PC-3 (cell line): Measurements from ENCODE around the gene FCSK. TPM values are rescaled to one million over a fixed set of nuclear protein-coding genes. Genes with fewer than 3 reads are reported as not detected.

Experiments
- ATAC-seq: fragments of 200-7000 bp; cut with Tn5 transposase; 2 replicates; pipeline ENCODE4 v1.9.1; 2020; ENCODE audit warnings: mild to moderate bottlenecking, moderate library complexity
- BruUV-seq: library from RNA; stranded (reverse); fragments of 400-500 nt; replicated peaks from 2 replicates; lab custom pipeline; 2021; lab: Mats Ljungman, UMichigan
- CTCF ChIA-PET: fragments of 300-600 bp; sonication (Branson Sonifier 250); formaldehyde crosslinking; loops from one replicate; lab custom pipeline; 2022; ENCODE audit warnings: antibody characterized with exemption; lab: Charles Lee
- POLR2A ChIA-PET: fragments of 300-600 bp; sonication (Branson Sonifier 250); formaldehyde crosslinking; loops from one replicate; lab custom pipeline; 2022; ENCODE audit warnings: antibody characterized with exemption; ENCODE audit not compliant: unreplicated experiment; lab: Charles Lee
- DNase-seq: peaks from one replicate; pipeline ENCODE4 v3.0.0-alpha.2; 2015
- H2AFZ ChIP-seq: fragments of 300-600 bp; sonication (generic); 2 replicates; pipeline ENCODE4 v1.6.0; 2016; ENCODE audit warnings: antibody characterized with exemption, low read length
- H3F3A ChIP-seq: fragments of 300-600 bp; sonication (generic); one replicate; pipeline ENCODE4 v1.6.0; 2017; ENCODE audit warnings: antibody characterized with exemption, low read length, control low read depth, mild to moderate bottlenecking; ENCODE audit not compliant: unreplicated experiment
- H3K27ac ChIP-seq: fragments of 300-600 bp; sonication (generic); 2 replicates; pipeline ENCODE4 v1.5.1; 2016; ENCODE audit warnings: mild to moderate bottlenecking, low read length
- H3K27me3 ChIP-seq: fragments of 300-600 bp; sonication (generic); 2 replicates; pipeline ENCODE4 v1.6.1; 2016; ENCODE audit warnings: low read length, mixed read lengths
- H3K36me3 ChIP-seq: fragments of 300-600 bp; sonication (generic); 2 replicates; pipeline ENCODE4 v1.6.1; 2016; ENCODE audit warnings: low read depth, mixed run types, low read length, mixed read lengths
- H3K4me1 ChIP-seq: fragments of 300-600 bp; sonication (generic); 2 replicates; pipeline ENCODE4 v1.5.1; 2016; ENCODE audit warnings: low read length; ENCODE audit not compliant: insufficient read depth
- H3K4me2 ChIP-seq: fragments of 300-600 bp; sonication (generic); 2 replicates; pipeline ENCODE4 v1.6.0; 2016; ENCODE audit warnings: low read length
- H3K4me3 ChIP-seq: fragments of 300-600 bp; sonication (generic); 2 replicates; pipeline ENCODE4 v1.5.1; 2016; ENCODE audit warnings: mild to moderate bottlenecking, low read length, mixed read lengths
- H3K79me2 ChIP-seq: fragments of 300-600 bp; sonication (generic); 2 replicates; pipeline ENCODE4 v1.6.1; 2017; ENCODE audit warnings: low read length, mixed read lengths
- H3K9ac ChIP-seq: fragments of 300-600 bp; sonication (generic); 2 replicates; pipeline ENCODE4 v1.6.0; 2016; ENCODE audit warnings: mild to moderate bottlenecking, low read length
- H3K9me2 ChIP-seq: fragments of 300-600 bp; sonication (generic); replicated peaks from 2 replicates; pipeline ENCODE4 v1.6.1; 2016; ENCODE audit warnings: mixed run types, low read length, mixed read lengths
- H3K9me3 ChIP-seq: fragments of 300-600 bp; sonication (generic); 2 replicates; pipeline ENCODE4 v1.6.1; 2016; ENCODE audit warnings: low read length, mixed read lengths
- H4K20me1 ChIP-seq: fragments of 300-600 bp; sonication (generic); 2 replicates; pipeline ENCODE4 v1.6.1; 2016; ENCODE audit warnings: low read length, mixed read lengths
- EZH2 ChIP-seq: fragments of 300-600 bp; sonication (generic); IDR thresholded peaks from one replicate; pipeline ENCODE4 v1.6.1; 2017; ENCODE audit warnings: antibody characterized with exemption, mild to moderate bottlenecking, low read length; ENCODE audit not compliant: unreplicated experiment
- EZH2phosphoT487 ChIP-seq: fragments of 300-600 bp; sonication (generic); IDR thresholded peaks from 2 replicates; pipeline ENCODE4 v1.6.1; 2018; ENCODE audit warnings: mild to moderate bottlenecking, antibody characterized with exemption, low read length, borderline replicate concordance
- intact Hi-C: fragments of 100-400 bp; cut with micrococcal nuclease; formaldehyde crosslinking; loops from 2 replicates; pipeline ENCODE4 v1.9.0; 2023
- total RNA-seq: library from RNA; depleted of rRNA; stranded (reverse); fragments of >200 nt; gene quantifications from 2 replicates; pipeline ENCODE4 v1.2.3, GENCODE V29; 2014; rRNA removed
- TF ChIP-seq, protein P1 (sequence below): fragments of 300-600 bp; sonication (generic); conservative IDR thresholded peaks from 2 replicates; pipeline ENCODE4 v1.5.1; 2017; ENCODE audit warnings: antibody characterized with exemption, low read depth, mild to moderate bottlenecking, low read length

The FCSK gene
- total RNA-seq, 1 experiment from 2014 or later: 11.7 TPM

DNA sequence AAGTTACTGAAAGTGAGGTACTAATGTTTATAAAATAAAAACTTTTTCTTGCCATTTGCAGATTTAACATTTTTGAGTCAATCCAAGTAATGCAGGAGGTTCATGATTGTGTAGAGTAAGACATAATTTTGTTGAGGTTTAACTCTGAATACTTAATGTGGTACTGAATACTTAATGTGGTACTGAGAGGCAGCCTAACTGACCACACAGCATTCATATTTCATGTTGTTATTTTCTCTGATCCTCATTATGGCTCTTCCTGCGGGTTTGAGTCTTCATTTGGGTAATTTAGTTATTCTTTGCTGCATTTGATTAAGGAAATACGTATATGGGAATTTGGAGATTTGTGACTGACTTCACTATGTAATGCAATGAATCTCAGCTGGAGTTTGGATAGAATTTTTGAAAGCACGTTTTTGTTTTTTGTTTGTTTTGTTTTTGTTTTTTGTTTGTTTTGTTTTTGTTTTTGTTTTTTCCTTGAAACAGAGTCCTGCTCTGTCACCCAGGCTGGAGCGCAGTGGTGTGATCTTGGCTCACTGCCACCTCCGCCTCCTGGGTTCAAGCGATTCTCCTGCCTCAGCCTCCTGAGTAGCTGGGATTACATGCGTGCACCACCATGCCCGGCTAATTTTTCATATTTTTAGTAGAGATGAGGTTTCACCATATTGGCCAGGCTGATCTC is 73.1 kb downstream of the FCSK start:
- H3K9ac ChIP-seq: no peak overlapping the region
- POLR2A ChIA-PET: no interaction called here
- peaks cover 24% of the 10 kb centered on the region for H4K20me1 ChIP-seq
- CTCF ChIA-PET: interaction anchor here (0.6 kb wide), 1 partner anchor 77 kb away, joined by 3 read pairs; no protein-coding TSS in a partner anchor
- no peaks in the 10 kb centered on the region for H3K27me3 ChIP-seq
- H3K4me2 ChIP-seq: peak overlapping the region; percentile 99
- peak overlapping the region; percentile 93 for H3K4me3 ChIP-seq
- H3F3A ChIP-seq: no peaks in the 10 kb centered on the region
- H2AFZ ChIP-seq: no peak overlapping the region
- TF ChIP-seq, protein P1, sequence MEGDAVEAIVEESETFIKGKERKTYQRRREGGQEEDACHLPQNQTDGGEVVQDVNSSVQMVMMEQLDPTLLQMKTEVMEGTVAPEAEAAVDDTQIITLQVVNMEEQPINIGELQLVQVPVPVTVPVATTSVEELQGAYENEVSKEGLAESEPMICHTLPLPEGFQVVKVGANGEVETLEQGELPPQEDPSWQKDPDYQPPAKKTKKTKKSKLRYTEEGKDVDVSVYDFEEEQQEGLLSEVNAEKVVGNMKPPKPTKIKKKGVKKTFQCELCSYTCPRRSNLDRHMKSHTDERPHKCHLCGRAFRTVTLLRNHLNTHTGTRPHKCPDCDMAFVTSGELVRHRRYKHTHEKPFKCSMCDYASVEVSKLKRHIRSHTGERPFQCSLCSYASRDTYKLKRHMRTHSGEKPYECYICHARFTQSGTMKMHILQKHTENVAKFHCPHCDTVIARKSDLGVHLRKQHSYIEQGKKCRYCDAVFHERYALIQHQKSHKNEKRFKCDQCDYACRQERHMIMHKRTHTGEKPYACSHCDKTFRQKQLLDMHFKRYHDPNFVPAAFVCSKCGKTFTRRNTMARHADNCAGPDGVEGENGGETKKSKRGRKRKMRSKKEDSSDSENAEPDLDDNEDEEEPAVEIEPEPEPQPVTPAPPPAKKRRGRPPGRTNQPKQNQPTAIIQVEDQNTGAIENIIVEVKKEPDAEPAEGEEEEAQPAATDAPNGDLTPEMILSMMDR: no peak
- TF ChIP-seq EZH2 (no peak), EZH2phosphoT487 (no peak)
- no peak overlapping the region for H3K27ac ChIP-seq
- no peaks in the 10 kb centered on the region for H3K9me3 ChIP-seq
- intact Hi-C loops: loop anchor here (5.0 kb wide), 1 partner anchor 125 kb away; no protein-coding TSS in a partner anchor
- DNase-seq: no peak
- peaks cover 35% of the 10 kb centered on the region for H3K36me3 ChIP-seq
- H3K4me1 ChIP-seq: peaks cover 25% of the 10 kb centered on the region
- peaks cover 91% of the 10 kb centered on the region for H3K79me2 ChIP-seq
- no peak for ATAC-seq
- H3K9me2 ChIP-seq: no peaks in the 10 kb centered on the region
- no TSS peak for BruUV-seq

DNA sequence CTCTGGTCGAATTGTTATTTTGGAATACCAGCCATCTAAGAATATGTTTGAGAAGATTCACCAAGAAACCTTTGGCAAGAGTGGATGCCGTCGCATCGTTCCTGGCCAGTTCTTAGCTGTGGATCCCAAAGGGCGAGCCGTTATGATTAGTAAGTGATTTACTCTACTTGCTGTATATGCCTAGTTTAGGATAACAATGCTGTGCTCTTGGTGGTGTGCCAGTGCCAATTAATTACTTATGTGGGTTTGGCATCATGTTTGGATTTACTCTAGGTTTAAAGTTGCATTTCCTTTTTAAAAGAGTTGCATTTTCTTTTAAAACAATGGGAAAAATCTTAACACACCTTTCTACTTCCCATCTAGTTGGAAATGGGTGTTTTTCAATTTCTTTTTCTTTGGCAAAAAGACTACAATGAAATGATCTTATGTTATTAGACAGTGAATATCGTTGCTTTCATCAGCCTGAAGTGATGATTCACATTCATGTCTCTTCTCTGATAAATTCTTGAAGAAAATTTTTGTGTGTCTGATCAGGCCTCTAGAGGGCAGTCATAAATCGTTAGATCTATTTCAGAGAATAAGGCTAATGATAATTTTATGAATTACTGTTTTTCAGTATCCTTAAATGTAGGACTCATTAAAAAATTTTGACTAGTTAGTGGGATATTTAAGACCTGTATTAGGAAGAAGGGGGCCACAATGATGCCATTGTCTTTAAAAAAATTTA is 74.8 kb downstream of the FCSK start:
- ChIA-PET POLR2A (no interaction called here), CTCF (no interaction called here)
- Histone ChIP-seq H3F3A (no peaks in the 10 kb centered on the region), H3K36me3 (peaks cover 52% of the 10 kb centered on the region), H3K4me1 (peaks cover 24% of the 10 kb centered on the region), H3K4me2 (0 out of 2 replicates have a peak overlapping the region, but pooled peaks have one; percentile 6), H2AFZ (no peak overlapping the region), H4K20me1 (peaks cover 24% of the 10 kb centered on the region), H3K4me3 (no peak overlapping the region), H3K79me2 (peaks cover 93% of the 10 kb centered on the region), H3K27ac (no peak overlapping the region), H3K9me2 (no peaks in the 10 kb centered on the region), H3K27me3 (no peaks in the 10 kb centered on the region), H3K9ac (no peak overlapping the region), H3K9me3 (no peaks in the 10 kb centered on the region)
- ATAC-seq (peak; percentile 37), DNase-seq (peak; percentile 66)
- TF ChIP-seq, protein P1: peak; percentile 67
- no peak for TF ChIP-seq EZH2phosphoT487
- intact Hi-C loops: loop anchor here (2.0 to 5.0 kb wide), 2 partner anchors 42 to 123 kb away; no protein-coding TSS in a partner anchor
- BruUV-seq: no TSS peak

Other genes starting within 250 kb of the FCSK start
- gene EXOSC6, start 202.7 kb upstream of the FCSK start, total RNA-seq: 21.4 and 29.9 TPM in 2 replicates
- 60.9 and 91.9 TPM in 2 replicates for gene AARS1, start 165.1 kb upstream of the FCSK start, total RNA-seq
- 18.1 and 21.5 TPM in 2 replicates for gene DDX19B, start 155.4 kb upstream of the FCSK start, total RNA-seq
- gene DDX19A, start 107.7 kb upstream of the FCSK start, total RNA-seq: 33.4 and 40.5 TPM in 2 replicates
- gene ST3GAL2, start 15.5 kb upstream of the FCSK start, total RNA-seq: 9.3 and 9.8 TPM in 2 replicates
- gene COG4, start 69.0 kb downstream of the FCSK start, total RNA-seq: 35.5 and 56.4 TPM in 2 replicates
- gene SF3B3, start 69.2 kb downstream of the FCSK start, total RNA-seq: 133 and 181 TPM in 2 replicates
- not detected in 2 replicates for gene IL34, start 192.0 kb downstream of the FCSK start, total RNA-seq
- 18.7 and 39.2 TPM in 2 replicates for gene MTSS2, start 231.5 kb downstream of the FCSK start, total RNA-seq